Diencephalon (tissue), 1 donor: ENCODE results near the gene SERTAD1. TPM values are rescaled to one million over a fixed set of nuclear protein-coding genes. Genes with fewer than 3 reads are reported as not detected.

ENCODE experiments used
- small RNA-seq: library from RNA; depleted of rRNA; stranded (forward); fragments of <200 nt; gene quantifications from one replicate; pipeline ENCODE3, GENCODE V24; 2014
- total RNA-seq: library from RNA; depleted of rRNA; stranded (reverse); fragments of >200 nt; gene quantifications from one replicate; pipeline ENCODE4 v1.2.3, GENCODE V29; 2014

SERTAD1 gene
- 3.5 TPM for total RNA-seq

GRCh38 chr19:40425450-40426287 is at the start of gene SERTAD1:
Gene SERTAD1 (minus strand): TSS chr19:40425992. CDS start chr19:40423546, 2,446 bp downstream.

DNA sequence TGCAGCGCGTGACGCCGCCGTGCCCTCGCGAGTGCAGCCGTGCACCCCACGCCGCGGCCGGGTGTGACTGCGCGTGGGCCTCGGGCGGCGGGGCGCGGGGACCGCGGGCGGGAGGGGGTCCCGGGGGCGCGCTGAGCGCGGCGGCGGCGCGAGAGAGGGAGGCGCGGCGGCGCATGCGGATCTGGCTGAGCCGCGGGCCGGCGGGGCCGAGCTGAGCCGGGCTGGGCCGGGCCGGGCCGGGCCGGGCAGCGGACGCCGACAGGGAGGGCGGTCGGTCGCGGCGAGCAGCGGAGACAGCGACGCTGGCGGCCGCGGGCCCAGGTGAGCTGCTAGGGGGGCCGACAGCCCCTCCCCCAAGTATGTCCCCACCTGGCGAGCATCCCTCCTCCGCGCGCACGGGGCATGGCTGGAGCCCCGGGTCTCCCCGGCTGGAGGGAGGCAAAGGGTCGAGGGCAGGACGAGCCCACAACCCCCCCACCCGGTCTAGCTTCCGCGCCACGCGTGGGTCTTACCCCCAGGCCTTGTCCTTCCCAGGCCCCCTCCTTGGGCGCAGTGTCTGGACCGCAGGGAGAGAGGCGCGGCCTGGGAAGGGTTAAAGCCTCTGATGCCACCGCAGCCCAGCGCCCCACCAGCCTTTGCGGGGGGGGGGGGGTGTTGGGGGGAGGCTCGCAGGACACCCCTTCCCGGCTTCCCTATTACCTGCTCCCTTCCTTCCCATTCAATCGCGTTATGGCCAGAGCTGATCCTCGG is 41.4 kb upstream of the SERTAD1 start, which contains the start of gene SPTBN4:
Gene SPTBN4 (plus strand): TSS at position 17 of the 750 bp plus-strand sequence. CDS start 5,621 bp downstream, outside the sequence.

DNA sequence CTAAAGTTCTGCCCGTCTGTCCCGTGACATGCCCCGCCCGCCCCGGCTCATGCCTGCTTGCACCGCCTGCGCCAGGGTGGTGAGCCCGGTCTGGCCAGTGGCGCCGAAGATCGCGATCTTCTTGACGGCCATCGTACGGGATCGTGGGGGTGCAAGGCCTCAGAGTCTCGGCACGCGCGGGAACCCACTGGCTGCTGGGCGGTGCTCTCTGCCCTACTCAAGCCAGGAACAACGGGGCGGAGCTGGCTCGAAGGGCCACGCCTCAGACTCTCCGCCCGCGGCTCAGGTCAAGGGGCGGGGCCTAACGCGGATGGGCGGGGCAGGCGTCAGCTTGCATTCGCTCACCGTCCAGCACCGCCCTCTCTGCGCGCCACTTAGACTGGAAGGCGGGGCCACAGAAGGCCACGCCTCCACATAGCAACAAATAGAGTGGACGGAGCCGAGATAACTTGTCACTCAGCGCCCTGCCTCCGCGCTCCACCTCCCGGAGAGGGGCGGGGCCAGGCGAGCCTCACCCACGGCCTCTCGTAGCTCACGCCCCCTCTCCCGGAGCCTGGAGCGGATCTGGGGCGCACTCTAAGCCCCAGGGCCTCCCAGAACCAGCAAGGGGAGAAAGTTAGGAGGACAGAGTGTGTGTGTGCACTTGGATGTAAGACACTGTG is 39.9 kb upstream of the SERTAD1 start, which contains the start of gene BLVRB:
Gene BLVRB (minus strand): TSS at position 189 of the 662 bp plus-strand sequence. CDS start 57 bp downstream, at position 132.

GRCh38 chr19:40444000-40444824 is 18.4 kb upstream of the SERTAD1 start, which contains the start of gene SERTAD3:
Gene SERTAD3 (minus strand): TSS chr19:40444335. CDS start chr19:40442080, 2,255 bp downstream.

GRCh38 chr19:40413291-40413845 is 12.4 kb downstream of the SERTAD1 start, which contains the start of gene PRX:
Gene PRX (minus strand): TSS chr19:40413378. CDS start chr19:40407932, 5,446 bp downstream.

GRCh38 chr19:40390084-40390742 is 35.6 kb downstream of the SERTAD1 start, which contains the start of gene HIPK4:
Gene HIPK4 (minus strand): TSS chr19:40390181. CDS start chr19:40389902, 279 bp downstream.

Small RNA genes within 50 kb of the gene (small RNA-seq; reads per million reads assigned to genes)
- not detected for gene RF00017

Other genes with a start within 250 kb of the SERTAD1 start
- 38.3 TPM for gene MAP3K10, start 234.6 kb downstream of the SERTAD1 start, total RNA-seq
- 45.7 TPM for gene TTC9B, start 207.6 kb downstream of the SERTAD1 start, total RNA-seq
- 0.46 TPM for gene CCNP, start 199.3 kb downstream of the SERTAD1 start, total RNA-seq
- 68.3 TPM for gene AKT2, start 140.6 kb downstream of the SERTAD1 start, total RNA-seq
- 18.0 TPM for gene C19orf47, start 77.6 kb downstream of the SERTAD1 start, total RNA-seq
- gene PLD3, start 77.3 kb downstream of the SERTAD1 start, total RNA-seq, result 272 TPM
- not detected for gene HIPK4, start 35.8 kb downstream of the SERTAD1 start, total RNA-seq
- gene PRX, start 12.6 kb downstream of the SERTAD1 start, total RNA-seq, result 2.5 TPM
- gene SERTAD3, start 18.3 kb upstream of the SERTAD1 start, total RNA-seq, result 9.5 TPM
- 21.7 TPM for gene BLVRB, start 39.8 kb upstream of the SERTAD1 start, total RNA-seq
- gene SPTBN4, start 41.0 kb upstream of the SERTAD1 start, total RNA-seq, result 39.7 TPM
- 4.6 TPM for gene SHKBP1, start 150.9 kb upstream of the SERTAD1 start, total RNA-seq
- 35.3 TPM for gene LTBP4, start 175.4 kb upstream of the SERTAD1 start, total RNA-seq